Stimulated activated naive CD4-positive, alpha-beta T cell (primary cell): ENCODE results near the gene DNAH7.

Source experiments
- DNase-seq, 6 experiments: peaks; one replicate each; lab custom pipeline; 2025; lab: John Stamatoyannopoulos, UW

Gene DNAH7

GRCh38 chr2:195863121-195863520 is 205.5 kb downstream of the DNAH7 start:
- no peak for DNase-seq

DNA sequence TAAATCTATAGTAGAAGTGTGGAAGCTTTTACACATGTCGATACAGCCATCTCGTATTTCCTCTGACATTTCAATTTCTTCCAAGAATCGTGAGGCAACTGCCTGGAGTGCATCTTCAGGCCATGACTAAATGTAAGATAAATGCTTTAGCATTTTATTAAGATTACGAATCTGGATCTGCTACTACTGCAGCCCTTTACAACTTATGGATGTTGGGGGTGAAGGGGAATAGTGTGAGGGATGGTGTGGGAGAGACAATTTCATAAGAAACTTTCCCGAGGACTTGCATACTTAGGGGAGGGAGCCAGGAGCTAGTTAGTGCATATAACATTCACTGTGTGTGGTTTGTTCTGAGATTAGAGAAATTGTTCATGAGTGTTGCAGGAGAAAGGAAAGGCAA is 206.8 kb downstream of the DNAH7 start:
- DNase-seq = no peak

DNA sequence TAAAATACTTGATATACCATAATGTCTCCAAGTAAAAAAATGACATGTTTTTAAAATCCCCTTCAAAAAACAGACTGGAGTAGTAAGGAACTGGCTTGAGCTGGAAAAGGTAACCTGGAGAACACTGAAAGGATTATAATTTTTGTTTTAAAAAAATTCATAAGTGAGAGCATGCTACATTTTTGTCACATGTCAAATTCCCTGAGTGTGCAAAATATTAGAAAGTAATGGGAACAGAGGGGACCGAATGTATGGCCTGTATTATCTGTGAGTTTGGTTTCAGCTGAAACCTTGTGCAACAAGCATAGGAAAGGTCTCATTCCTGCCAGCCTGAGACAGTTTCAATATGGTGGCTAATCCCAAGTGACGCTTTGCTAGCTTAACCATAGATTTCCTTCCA is 209.1 kb downstream of the DNAH7 start:
- no peak for DNase-seq

- no peak for DNase-seq
These were observed 211.5 kb downstream of the DNAH7 start for GRCh38 chr2:195857132-195857531.

GRCh38 chr2:195850764-195851163 is 217.9 kb downstream of the DNAH7 start:
- DNase-seq = no peak

DNA sequence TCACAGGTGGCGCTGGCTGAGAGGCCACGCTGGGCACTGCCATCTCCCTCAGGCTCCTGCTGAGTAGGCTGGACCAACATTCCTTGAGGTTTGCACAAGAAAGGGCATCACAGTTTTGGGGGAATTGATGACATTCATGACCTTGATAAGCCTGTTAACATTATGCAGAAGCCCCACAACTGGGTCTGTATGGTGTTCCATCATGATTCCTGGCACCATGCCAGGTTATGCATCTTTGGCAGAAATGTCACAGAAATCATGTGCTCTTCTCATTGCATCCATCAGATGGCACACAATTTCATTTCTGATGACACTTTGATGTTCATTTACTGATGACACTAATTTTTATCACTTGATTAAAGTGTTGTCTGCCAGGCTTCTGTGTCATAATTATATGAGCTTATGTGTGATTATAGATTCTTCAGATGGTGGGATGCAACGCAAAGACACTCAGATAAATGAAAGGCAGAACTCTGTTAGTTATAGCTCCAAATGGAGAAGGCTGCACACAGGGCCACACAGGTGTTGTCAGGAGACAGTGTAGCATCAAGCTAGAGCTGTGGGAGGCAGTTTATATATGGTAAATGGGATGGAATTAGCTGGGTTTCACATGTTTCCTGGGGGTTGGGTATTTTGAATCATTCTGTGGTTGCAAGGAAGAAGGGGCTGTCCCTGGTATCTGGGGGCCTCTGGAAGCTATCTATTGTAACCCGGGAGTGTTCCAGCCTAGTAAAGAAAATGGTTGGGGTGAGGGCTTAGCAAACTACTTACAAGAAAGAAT is 220.3 kb downstream of the DNAH7 start:
- DNase-seq = no peak

GRCh38 chr2:195842932-195843331 is 225.7 kb downstream of the DNAH7 start:
- no peak for DNase-seq

DNA sequence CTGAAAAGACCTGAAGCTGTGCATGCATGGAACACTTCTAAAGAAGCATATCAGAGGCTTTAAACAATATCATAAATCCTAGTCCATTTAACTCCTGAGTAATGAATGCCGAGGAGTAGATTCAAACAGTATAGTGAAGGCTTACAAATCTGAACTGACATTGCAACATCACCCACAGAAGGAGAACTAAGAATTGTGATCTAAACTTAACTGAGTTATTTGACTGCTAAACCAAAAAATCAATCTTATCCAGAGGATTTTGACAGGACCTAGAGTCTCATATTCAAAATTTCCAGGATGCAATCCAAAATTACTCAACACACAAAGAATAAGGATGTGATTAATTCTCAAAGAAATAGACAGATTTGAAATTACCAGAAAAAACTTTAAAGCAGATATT is 230.6 kb downstream of the DNAH7 start:
- DNase-seq = no peak

GRCh38 chr2:195836002-195836401 is 232.6 kb downstream of the DNAH7 start:
- DNase-seq = no peak

GRCh38 chr2:195834836-195835235 is 233.8 kb downstream of the DNAH7 start:
- DNase-seq = no peak

GRCh38 chr2:195830968-195831950 is 237.4 kb downstream of the DNAH7 start:
- no peak for DNase-seq

DNA sequence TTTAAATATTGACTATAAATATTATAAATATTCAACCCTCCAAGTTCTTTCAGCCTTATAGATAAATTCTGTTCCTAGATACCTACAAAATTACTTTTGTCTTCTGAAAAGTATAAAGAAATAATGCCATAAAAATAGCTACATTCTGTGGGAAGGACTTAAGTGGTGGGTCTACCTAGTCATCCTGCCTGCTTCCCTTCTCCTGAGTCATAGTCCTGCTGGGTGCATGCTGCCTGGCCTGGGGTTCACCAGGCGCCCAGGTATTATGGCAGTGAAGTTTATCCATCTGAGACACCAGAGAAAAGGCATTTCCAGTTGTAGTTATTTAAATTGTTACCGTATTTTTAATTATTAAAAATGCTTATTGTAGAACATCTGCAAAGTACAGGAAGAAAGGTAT is 244.2 kb downstream of the DNAH7 start:
- no peak for DNase-seq

DNA sequence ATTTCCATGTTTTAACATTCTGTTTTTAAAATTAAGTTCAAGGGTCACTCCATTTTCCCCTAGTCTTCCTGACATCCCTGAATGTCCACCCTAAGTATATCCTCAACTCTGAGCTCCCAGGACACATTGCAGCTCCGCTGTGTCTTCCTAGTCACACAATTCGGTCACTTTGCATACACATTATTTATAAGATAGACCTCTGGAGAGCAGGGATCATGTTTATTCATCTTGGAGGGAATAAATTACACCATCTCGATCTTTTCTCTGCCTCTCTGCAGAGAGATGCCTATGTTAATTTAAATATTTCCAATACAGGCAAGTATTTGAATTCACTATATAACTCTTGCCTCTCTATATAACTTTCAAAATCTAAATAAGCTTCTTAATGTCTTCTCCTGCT is 245.4 kb downstream of the DNAH7 start:
- no peak for DNase-seq

DNA sequence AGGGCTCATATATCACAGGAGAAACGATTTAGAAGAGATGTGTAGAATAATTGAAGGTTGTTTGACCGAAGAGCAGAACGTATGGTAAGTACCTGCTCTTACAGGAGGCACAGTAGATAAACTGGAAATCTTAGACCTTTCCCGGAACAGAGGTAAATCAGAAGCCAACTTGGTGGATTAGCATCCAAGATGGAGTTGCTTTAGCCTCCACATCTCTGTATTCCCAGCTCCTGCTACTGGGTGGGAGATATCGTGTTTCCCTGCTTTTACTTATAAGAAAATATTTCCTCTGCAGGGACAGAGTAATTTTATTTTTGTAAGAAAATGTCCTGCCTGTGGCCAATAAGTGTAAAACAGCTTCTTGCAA is 247.1 kb downstream of the DNAH7 start:
- DNase-seq = no peak

DNA sequence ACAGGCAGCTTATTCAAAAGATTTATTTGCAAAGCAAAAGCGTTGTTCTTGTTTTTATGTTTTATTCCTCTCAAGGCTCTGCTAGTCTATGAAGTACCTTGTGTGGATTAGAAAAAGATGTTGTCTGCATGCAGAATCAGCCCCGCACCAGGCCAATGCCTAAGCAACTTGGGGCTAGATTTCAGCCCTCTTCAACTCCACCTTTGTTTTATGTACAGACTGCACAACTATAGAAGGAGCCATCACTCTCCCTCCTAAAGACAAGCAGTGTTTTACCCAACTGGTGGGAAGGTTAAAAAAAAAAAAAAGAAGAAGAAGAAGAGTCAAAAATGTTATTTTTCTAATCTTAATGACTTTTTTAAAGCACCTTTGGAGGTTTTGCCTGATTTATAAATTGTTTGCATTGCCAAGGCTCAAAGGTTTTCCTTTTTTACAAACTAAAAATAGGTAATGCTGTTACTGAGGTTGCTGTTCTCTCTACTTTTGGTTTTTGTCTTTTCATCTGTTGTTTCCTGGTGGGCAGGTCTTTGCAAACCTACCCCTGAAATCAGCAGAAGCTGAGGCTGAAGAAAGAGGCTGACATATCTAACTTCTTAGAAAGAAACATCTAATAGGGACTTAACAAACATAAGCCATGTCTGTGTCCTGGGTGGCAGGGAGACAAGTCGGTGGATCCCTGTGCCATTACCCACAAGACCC is 247.6 kb downstream of the DNAH7 start:
- no peak for DNase-seq

GRCh38 chr2:195820373-195820772 is 248.3 kb downstream of the DNAH7 start:
- no peak for DNase-seq

DNA sequence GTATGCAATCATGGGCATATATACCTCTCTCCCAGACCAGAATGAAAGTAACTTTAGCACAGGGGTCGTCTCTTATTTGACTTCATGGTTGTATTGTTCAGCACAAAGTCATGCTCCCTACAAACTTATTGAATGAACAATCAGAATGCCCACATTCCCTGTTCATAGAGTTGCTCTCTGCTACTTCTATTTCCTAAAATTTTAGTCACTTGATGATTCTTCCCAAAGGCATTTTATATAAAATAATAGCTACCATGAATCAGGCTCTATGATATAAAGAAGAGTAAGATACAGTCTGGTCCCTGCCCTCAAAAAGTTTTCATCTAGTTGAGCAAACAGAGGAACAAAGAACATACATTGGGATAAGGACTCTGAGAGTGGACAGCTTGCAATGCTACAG is 249.4 kb downstream of the DNAH7 start:
- no peak for DNase-seq

- no peak for DNase-seq
These were observed 250.1 kb downstream of the DNAH7 start for GRCh38 chr2:195818526-195818925.

- DNase-seq = no peak
These were observed 250.5 kb downstream of the DNAH7 start for GRCh38 chr2:195818106-195818505.

- DNase-seq = no peak
These were observed 253.6 kb downstream of the DNAH7 start for GRCh38 chr2:195815083-195815482.

DNA sequence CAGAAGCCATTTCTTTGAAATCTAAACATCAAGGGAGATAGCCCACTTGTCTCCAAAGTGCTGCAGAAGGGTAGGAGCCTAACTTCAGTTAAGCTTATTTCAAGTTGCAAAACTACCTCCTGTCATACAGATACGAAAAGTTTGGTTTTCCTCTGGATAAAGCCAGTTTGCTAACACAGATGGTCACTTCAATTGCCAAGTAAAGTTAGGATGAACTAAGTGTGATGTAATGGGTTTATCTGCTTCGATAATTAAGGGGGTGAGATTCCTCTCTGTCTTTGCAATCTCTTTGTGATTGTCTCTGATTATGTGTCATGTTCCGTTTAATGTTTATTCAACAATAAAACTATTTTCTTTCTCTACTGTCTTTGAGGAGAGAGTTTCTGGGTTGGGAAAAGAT is 255.2 kb downstream of the DNAH7 start:
- no peak for DNase-seq

GRCh38 chr2:195810340-195811098 is 258.1 kb downstream of the DNAH7 start:
- no peak for DNase-seq
